ENCODE results near the gene ARPP19.
"Not testable (repeated sequence)": the region's sequence is repeated elsewhere in the genome, so short reads cannot be mapped to it uniquely, and the experiment has no call there.

Gene ARPP19

GRCh38 chr15:52515343-52515742 lies 53.5 kb downstream of the ARPP19 start:
- no peak overlapping the region for H3K27ac Mint-ChIP-seq

GRCh38 chr15:52514482-52514881 lies 54.3 kb downstream of the ARPP19 start:
- Mint-ChIP-seq H3K9me3 (no peaks in the 10 kb centered on the region), H3K27ac (no peak overlapping the region), H3K36me3 (ENCODE audit: low read depth) (peaks cover 6% of the 10 kb centered on the region), H3K27me3 (no peaks in the 10 kb centered on the region), H3K4me1 (ENCODE audit: low read depth) (peaks cover 39% of the 10 kb centered on the region), H3K4me3 (no peak overlapping the region)
- intact Hi-C loops (cut with micrococcal nuclease) = no loop called here

More at GRCh38 chr15:52515343-52515742, 53.5 kb downstream of the ARPP19 start:
- Mint-ChIP-seq H3K36me3 (ENCODE audit: low read depth) (peaks cover 6% of the 10 kb centered on the region), H3K4me3 (no peak overlapping the region), H3K4me1 (ENCODE audit: low read depth) (peaks cover 42% of the 10 kb centered on the region), H3K9me3 (no peaks in the 10 kb centered on the region), H3K27me3 (no peaks in the 10 kb centered on the region)
- intact Hi-C loops (cut with micrococcal nuclease) = no loop called here

GRCh38 chr15:52512869-52513268 lies 56.0 kb downstream of the ARPP19 start:
- H3K9me3 Mint-ChIP-seq; H3K27me3 Mint-ChIP-seq; H3K4me3 Mint-ChIP-seq; intact Hi-C loops (cut with micrococcal nuclease); H3K36me3 Mint-ChIP-seq (ENCODE audit: low read depth): not testable (repeated sequence)
- peaks cover 39% of the 10 kb centered on the region for H3K4me1 Mint-ChIP-seq (ENCODE audit: low read depth)
- H3K27ac Mint-ChIP-seq = peak overlapping the region; percentile 53

GRCh38 chr15:52511084-52511483 lies 57.7 kb downstream of the ARPP19 start:
- no peak overlapping the region for H3K4me3 Mint-ChIP-seq
- peaks cover 6% of the 10 kb centered on the region for H3K36me3 Mint-ChIP-seq (ENCODE audit: low read depth)
- H3K27ac Mint-ChIP-seq = no peak overlapping the region
- intact Hi-C loops (cut with micrococcal nuclease) = no loop called here
- no peaks in the 10 kb centered on the region for H3K27me3 Mint-ChIP-seq
- peaks cover 45% of the 10 kb centered on the region for H3K4me1 Mint-ChIP-seq (ENCODE audit: low read depth)
- H3K9me3 Mint-ChIP-seq = no peaks in the 10 kb centered on the region

GRCh38 chr15:52509500-52510245 lies 59.2 kb downstream of the ARPP19 start:
- no peaks in the 10 kb centered on the region for H3K27me3 Mint-ChIP-seq
- intact Hi-C loops (cut with micrococcal nuclease) = no loop called here
- no peak overlapping the region for H3K4me3 Mint-ChIP-seq
- no peaks in the 10 kb centered on the region for H3K9me3 Mint-ChIP-seq
- no peak overlapping the region for H3K27ac Mint-ChIP-seq
- peaks cover 58% of the 10 kb centered on the region for H3K4me1 Mint-ChIP-seq (ENCODE audit: low read depth)
- peaks cover 6% of the 10 kb centered on the region for H3K36me3 Mint-ChIP-seq (ENCODE audit: low read depth)

GRCh38 chr15:52506549-52506948 lies 62.3 kb downstream of the ARPP19 start:
- H3K27me3 Mint-ChIP-seq = no peaks in the 10 kb centered on the region
- no peak overlapping the region for H3K4me3 Mint-ChIP-seq
- no peak overlapping the region for H3K27ac Mint-ChIP-seq
- intact Hi-C loops (cut with micrococcal nuclease) = no loop called here
- H3K4me1 Mint-ChIP-seq (ENCODE audit: low read depth) = peaks cover 72% of the 10 kb centered on the region
- H3K9me3 Mint-ChIP-seq = no peaks in the 10 kb centered on the region
- peaks cover 6% of the 10 kb centered on the region for H3K36me3 Mint-ChIP-seq (ENCODE audit: low read depth)

- Mint-ChIP-seq H3K9me3 (no peaks in the 10 kb centered on the region), H3K4me1 (ENCODE audit: low read depth) (peaks cover 65% of the 10 kb centered on the region), H3K27me3 (no peaks in the 10 kb centered on the region), H3K36me3 (ENCODE audit: low read depth) (peaks cover 18% of the 10 kb centered on the region), H3K4me3 (no peak overlapping the region), H3K27ac (peak overlapping the region; percentile 80)
- intact Hi-C loops (cut with micrococcal nuclease) = no loop called here
Observed at GRCh38 chr15:52505151-52505550, 63.7 kb downstream of the ARPP19 start.

- intact Hi-C loops (cut with micrococcal nuclease) = loop anchor here (5.0 kb wide), 1 partner anchor 37 kb away; no protein-coding TSS in a partner anchor
- peak overlapping the region; percentile 80 for H3K27ac Mint-ChIP-seq
- H3K27me3 Mint-ChIP-seq = no peaks in the 10 kb centered on the region
- peak overlapping the region; percentile 37 for H3K4me3 Mint-ChIP-seq
- peaks cover 20% of the 10 kb centered on the region for H3K36me3 Mint-ChIP-seq (ENCODE audit: low read depth)
- H3K9me3 Mint-ChIP-seq = no peaks in the 10 kb centered on the region
- H3K4me1 Mint-ChIP-seq (ENCODE audit: low read depth) = peaks cover 69% of the 10 kb centered on the region
Observed at GRCh38 chr15:52503788-52504496, 64.9 kb downstream of the ARPP19 start.

- Mint-ChIP-seq H3K27me3 (no peaks in the 10 kb centered on the region), H3K4me3 (no peak overlapping the region), H3K9me3 (no peaks in the 10 kb centered on the region), H3K4me1 (ENCODE audit: low read depth) (peaks cover 60% of the 10 kb centered on the region), H3K27ac (peak overlapping the region; percentile 80), H3K36me3 (ENCODE audit: low read depth) (peaks cover 20% of the 10 kb centered on the region)
- intact Hi-C loops (cut with micrococcal nuclease) = loop anchor here (5.0 kb wide), 1 partner anchor 35 kb away; no protein-coding TSS in a partner anchor
Observed at GRCh38 chr15:52502608-52503007, 66.2 kb downstream of the ARPP19 start.

- H3K36me3 Mint-ChIP-seq (ENCODE audit: low read depth) = peaks cover 20% of the 10 kb centered on the region
- H3K4me3 Mint-ChIP-seq = no peak overlapping the region
- intact Hi-C loops (cut with micrococcal nuclease) = no loop called here
- peaks cover 57% of the 10 kb centered on the region for H3K4me1 Mint-ChIP-seq (ENCODE audit: low read depth)
- no peaks in the 10 kb centered on the region for H3K9me3 Mint-ChIP-seq
- no peaks in the 10 kb centered on the region for H3K27me3 Mint-ChIP-seq
- peak overlapping the region; percentile 53 for H3K27ac Mint-ChIP-seq
Observed at GRCh38 chr15:52499506-52499905, 69.3 kb downstream of the ARPP19 start.

- Mint-ChIP-seq H3K27me3 (no peaks in the 10 kb centered on the region), H3K27ac (no peak overlapping the region)
- intact Hi-C loops (cut with micrococcal nuclease) = no loop called here
Observed at GRCh38 chr15:52498706-52499105, 70.1 kb downstream of the ARPP19 start.

More at GRCh38 chr15:52498706-52499105, 70.1 kb downstream of the ARPP19 start:
- no peaks in the 10 kb centered on the region for H3K9me3 Mint-ChIP-seq
- H3K36me3 Mint-ChIP-seq (ENCODE audit: low read depth) = peaks cover 20% of the 10 kb centered on the region
- H3K4me1 Mint-ChIP-seq (ENCODE audit: low read depth) = peaks cover 49% of the 10 kb centered on the region
- H3K4me3 Mint-ChIP-seq = no peak overlapping the region
